ENCODE results near the gene RBM3. TPM values are rescaled to one million over a fixed set of nuclear protein-coding genes. Genes with fewer than 3 reads are reported as not detected.

RBM3 gene
- total RNA-seq, 4 donors from 2014 or later = 255 to 303 (median 293) TPM

- TF ChIP-seq CTCF (IDR thresholded peaks at IDR 0.05; ENCODE audit: low read depth) = no peak
Measured at GRCh38 chrX:48579259-48579658, 5.0 kb downstream of the RBM3 start.

- TF ChIP-seq CTCF (IDR thresholded peaks at IDR 0.05; ENCODE audit: low read depth) = no peak
Measured at GRCh38 chrX:48580662-48581061, 6.4 kb downstream of the RBM3 start.

- TF ChIP-seq CTCF (IDR thresholded peaks at IDR 0.05; ENCODE audit: low read depth) = no peak
Measured at GRCh38 chrX:48584698-48585097, 10.4 kb downstream of the RBM3 start.

- TF ChIP-seq CTCF (IDR thresholded peaks at IDR 0.05; ENCODE audit: low read depth) = no peak
Measured at GRCh38 chrX:48589482-48590162, 15.3 kb downstream of the RBM3 start.

GRCh38 chrX:48590203-48591103, 16.2 kb downstream of the RBM3 start:
- TF ChIP-seq CTCF (IDR thresholded peaks at IDR 0.05; ENCODE audit: low read depth) = no peak

GRCh38 chrX:48591255-48591791, 17.0 kb downstream of the RBM3 start:
- no peak for TF ChIP-seq CTCF (IDR thresholded peaks at IDR 0.05; ENCODE audit: low read depth)

GRCh38 chrX:48592971-48593370, 18.7 kb downstream of the RBM3 start:
- no peak for TF ChIP-seq CTCF (IDR thresholded peaks at IDR 0.05; ENCODE audit: low read depth)
